Adrenal gland (tissue), 5 donors: ENCODE measurements around the gene ECI1.

Experiments used
- CTCF ChIP-seq, 6 experiments: fragments of 450-650 bp in 4 of 6; fragments of 200-600 bp in 2 of 6; sonication (generic) in 1 of 6; IDR thresholded peaks; 1 replicate in 5 of 6; 2 replicates in 1 of 6; pipeline versions ENCODE4 v1.5.1 to v1.8.0; 2016 to 2021; ENCODE audit warnings: antibody characterized with exemption in 6 of 6, mild to moderate bottlenecking in 2 of 6, moderate library complexity in 1 of 6
- POLR2A ChIP-seq, 2 donors: fragments of 450-650 bp; IDR thresholded peaks; one replicate each; pipeline ENCODE4 v1.6.1; 2017; ENCODE audit warnings: antibody characterized with exemption in 2 of 2, mild to moderate bottlenecking in 2 of 2, moderate library complexity in 1 of 2
- donor health status: DM: no; HTN: no; CAD: no.

DNA sequence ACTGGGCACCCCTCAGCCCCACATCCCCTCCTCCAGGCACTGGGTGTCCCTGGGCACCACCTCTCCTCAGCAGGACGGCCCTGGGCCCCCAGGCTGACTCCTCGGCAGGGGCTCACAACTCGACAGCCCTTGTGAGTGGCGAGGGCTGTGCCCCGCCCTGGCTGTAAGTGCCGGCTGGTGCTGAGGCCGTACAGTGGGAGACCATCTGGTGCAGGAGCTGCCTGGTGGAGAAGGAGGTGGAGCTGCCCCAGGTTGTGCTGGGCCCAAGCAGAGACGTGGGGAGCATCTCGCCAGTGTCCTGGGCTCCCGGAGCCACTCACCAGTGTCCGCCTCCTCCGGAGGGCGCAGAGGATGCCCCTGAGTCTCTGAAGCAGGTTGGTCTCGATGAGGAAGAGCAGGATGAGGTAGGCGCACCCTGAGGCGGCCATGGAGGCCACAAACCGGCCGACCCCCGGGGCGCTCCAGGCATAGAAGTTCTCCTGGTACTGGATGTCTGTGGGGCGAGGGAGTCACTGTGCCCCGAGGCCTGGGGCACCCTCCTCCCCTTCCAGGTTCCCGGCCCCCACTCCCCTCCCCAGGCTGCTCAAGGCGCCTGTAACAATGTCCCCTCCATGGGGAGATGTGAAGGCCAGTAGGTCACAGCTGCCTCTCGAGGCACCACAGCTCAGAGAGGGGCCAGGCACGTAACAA lies 31.6 kb upstream of the ECI1 start:
- TF ChIP-seq CTCF (IDR thresholded peaks at IDR 0.05) = no peak
- no peak for TF ChIP-seq POLR2A (IDR thresholded peaks at IDR 0.05)
